KG1 (cell line): ENCODE measurements around the gene SMNDC1.
"Not testable (repeated sequence)": the region's sequence is repeated elsewhere in the genome, so short reads cannot be mapped to it uniquely, and the experiment has no call there.

Experiments used
- DNase-seq: peaks from one replicate; lab custom pipeline; 2025; lab: John Stamatoyannopoulos, UW

Gene SMNDC1

GRCh38 chr10:110284262-110284661 lies 20.5 kb downstream of the SMNDC1 start:
- DNase-seq, result no peak

GRCh38 chr10:110279407-110279986 lies 25.2 kb downstream of the SMNDC1 start:
- peak; percentile 50 for DNase-seq

- DNase-seq, result no peak
These were observed 25.9 kb downstream of the SMNDC1 start for GRCh38 chr10:110278562-110279406.

- no peak for DNase-seq
These were observed 27.1 kb downstream of the SMNDC1 start for GRCh38 chr10:110277591-110277990.

GRCh38 chr10:110276603-110277002 lies 28.1 kb downstream of the SMNDC1 start:
- DNase-seq, result no peak

GRCh38 chr10:110275128-110275729 lies 29.5 kb downstream of the SMNDC1 start:
- DNase-seq, result no peak

GRCh38 chr10:110274647-110275046 lies 30.1 kb downstream of the SMNDC1 start:
- no peak for DNase-seq

- no peak for DNase-seq
These were observed 30.6 kb downstream of the SMNDC1 start for GRCh38 chr10:110274072-110274627.

GRCh38 chr10:110273474-110273873 lies 31.2 kb downstream of the SMNDC1 start:
- DNase-seq, result no peak

- DNase-seq, result not testable (repeated sequence)
These were observed 31.7 kb downstream of the SMNDC1 start for GRCh38 chr10:110272995-110273394.

GRCh38 chr10:110269374-110270318 lies 35.1 kb downstream of the SMNDC1 start:
- no peak for DNase-seq

- no peak for DNase-seq
These were observed 35.7 kb downstream of the SMNDC1 start for GRCh38 chr10:110268971-110269370.

- DNase-seq, result no peak
These were observed 36.3 kb downstream of the SMNDC1 start for GRCh38 chr10:110268442-110268841.

- DNase-seq, result no peak
These were observed 37.4 kb downstream of the SMNDC1 start for GRCh38 chr10:110267276-110267675.

- no peak for DNase-seq
These were observed 39.0 kb downstream of the SMNDC1 start for GRCh38 chr10:110265573-110266193.

- no peak for DNase-seq
These were observed 41.6 kb downstream of the SMNDC1 start for GRCh38 chr10:110263164-110263563.

- no peak for DNase-seq
These were observed 43.8 kb downstream of the SMNDC1 start for GRCh38 chr10:110260746-110261477.

GRCh38 chr10:110259317-110259716 lies 45.4 kb downstream of the SMNDC1 start:
- no peak for DNase-seq

- DNase-seq, result no peak
These were observed 46.2 kb downstream of the SMNDC1 start for GRCh38 chr10:110258542-110258941.

- DNase-seq, result no peak
These were observed 50.3 kb downstream of the SMNDC1 start for GRCh38 chr10:110254467-110254866.

- DNase-seq, result no peak
These were observed 52.6 kb downstream of the SMNDC1 start for GRCh38 chr10:110252151-110252550.
